NT2/D1 (cell line): ENCODE data around the gene BANF1.

Source experiments
- SUZ12 ChIP-seq: IDR thresholded peaks from 2 replicates; pipeline ENCODE4 v1.6.1; 2011; ENCODE audit not compliant: insufficient read length, insufficient read depth; ENCODE audit errors: extremely low read depth
- YY1 ChIP-seq: IDR thresholded peaks from 2 replicates; pipeline ENCODE4 v1.6.1; 2011; ENCODE audit not compliant: insufficient read length, insufficient read depth
- ZNF274 ChIP-seq: IDR thresholded peaks from 2 replicates; pipeline ENCODE4 v1.6.1; 2011; ENCODE audit warnings: mild to moderate bottlenecking, low read depth, low read length

DNA sequence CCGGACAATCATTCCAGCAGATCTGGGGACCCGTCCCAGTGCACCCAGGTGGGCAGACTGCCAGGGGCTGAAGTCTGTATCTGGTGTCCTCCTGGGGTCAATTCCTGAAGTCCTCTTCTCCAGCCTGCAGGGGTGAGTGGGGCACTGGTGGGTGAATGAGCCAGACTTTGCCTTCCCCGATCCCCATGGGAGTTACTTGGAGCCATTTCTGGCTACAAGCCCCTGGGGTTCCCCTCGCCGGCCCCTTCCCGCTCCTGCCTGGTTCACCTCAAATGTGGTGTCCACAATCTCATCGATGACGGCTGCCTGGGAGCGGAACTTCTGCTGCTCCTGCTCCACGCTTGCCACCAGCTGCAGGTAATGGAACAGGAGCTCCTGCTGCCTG lies 14.5 kb downstream of the BANF1 start:
- no peak for TF ChIP-seq ZNF274
- no peak for TF ChIP-seq YY1
- no peak for TF ChIP-seq SUZ12
